Smooth muscle cell (in vitro differentiated cells): ENCODE measurements around the gene POU3F3. TPM values are rescaled to one million over a fixed set of nuclear protein-coding genes. Genes with fewer than 3 reads are reported as not detected.

ENCODE experiments used
- DNase-seq: peaks from one replicate; lab custom pipeline; 2025; ENCODE audit not compliant: unreplicated experiment; lab: John Stamatoyannopoulos, UW
- H2AFZ ChIP-seq: fragments of 200-600 bp; sonication (generic); 2 replicates; pipeline ENCODE4 v1.6.0; 2016; ENCODE audit warnings: antibody characterized with exemption, low read depth, mild to moderate bottlenecking
- H3F3A ChIP-seq: fragments of 200-600 bp; sonication (generic); 2 replicates; pipeline ENCODE4 v1.6.0; 2017; ENCODE audit warnings: antibody characterized with exemption, low read depth
- H3K27ac ChIP-seq: fragments of 200-600 bp; sonication (generic); 2 replicates; pipeline ENCODE4 v1.5.1; 2016; ENCODE audit warnings: low read depth, mild to moderate bottlenecking
- H3K27me3 ChIP-seq: fragments of 200-600 bp; sonication (generic); 2 replicates; pipeline ENCODE4 v1.6.1; 2016; ENCODE audit warnings: low read depth, mild to moderate bottlenecking
- H3K36me3 ChIP-seq: fragments of 200-600 bp; sonication (generic); 2 replicates; pipeline ENCODE4 v1.5.1; 2016; ENCODE audit warnings: low read depth
- H3K4me1 ChIP-seq: fragments of 200-600 bp; sonication (generic); 2 replicates; pipeline ENCODE4 v1.5.1; 2016; ENCODE audit warnings: low read depth
- H3K4me2 ChIP-seq: fragments of 200-600 bp; sonication (generic); 2 replicates; pipeline ENCODE4 v1.6.0; 2016; ENCODE audit warnings: mild to moderate bottlenecking
- H3K4me3 ChIP-seq: fragments of 200-600 bp; sonication (generic); 2 replicates; pipeline ENCODE4 v1.5.1; 2016; ENCODE audit warnings: mild to moderate bottlenecking
- H3K79me2 ChIP-seq: fragments of 200-600 bp; sonication (generic); 2 replicates; pipeline ENCODE4 v1.6.0; 2016; ENCODE audit warnings: low read depth, mild to moderate bottlenecking
- H3K9ac ChIP-seq: fragments of 200-600 bp; sonication (generic); 2 replicates; pipeline ENCODE4 v1.6.0; 2016; ENCODE audit warnings: low read depth
- H3K9me3 ChIP-seq: fragments of 200-600 bp; sonication (generic); replicated peaks from 2 replicates; pipeline ENCODE4 v1.5.1; 2016; ENCODE audit warnings: low read depth
- H4K20me1 ChIP-seq: fragments of 200-600 bp; sonication (generic); 2 replicates; pipeline ENCODE4 v1.6.0; 2016; ENCODE audit warnings: low read depth
- CTCF ChIP-seq: fragments of 200-600 bp; sonication (generic); IDR thresholded peaks from 2 replicates; pipeline ENCODE4 v1.5.1; 2017; ENCODE audit warnings: borderline replicate concordance, mild to moderate bottlenecking, antibody characterized with exemption; ENCODE audit not compliant: insufficient read depth, poor library complexity, severe bottlenecking
- WGBS: methylation state at CpG from one replicate; pipeline ENCODE4 v1.1.7; 2016; ENCODE audit warnings: low lambda C conversion rate; 5-methylcytosine and 5-hydroxymethylcytosine counted together
- polyA plus RNA-seq: library from polyadenylated mRNA; unstranded; fragments of >200 nt; fragmentation: Nextera tagmentation; extraction: Ambion mirVana; gene quantifications from 2 replicates; pipeline ENCODE4 v1.2.1, GENCODE V29; 2016
- total RNA-seq: library from RNA; depleted of rRNA; stranded (reverse); fragments of >200 nt; gene quantifications from 2 replicates; pipeline ENCODE4 v1.2.3, GENCODE V29; 2014

Gene POU3F3
- total and polyA plus RNA-seq, 2 experiments from 2014 or later: not detected

GRCh38 chr2:104888489-104889258 lies 34.8 kb downstream of the POU3F3 start:
- TF ChIP-seq CTCF: no peak
- no peak overlapping the region for H3K4me3 ChIP-seq
- no peak overlapping the region for H3K9ac ChIP-seq
- no peak overlapping the region for H3K4me2 ChIP-seq
- no peaks in the 10 kb centered on the region for H3K9me3 ChIP-seq
- H3K27ac ChIP-seq: no peak overlapping the region
- H3K36me3 ChIP-seq: no peaks in the 10 kb centered on the region
- H3K79me2 ChIP-seq: no peaks in the 10 kb centered on the region
- 88% methylated on average over 7 of the region's 7 CpGs for WGBS
- no peak overlapping the region for H2AFZ ChIP-seq
- DNase-seq: no peak
- H4K20me1 ChIP-seq: no peaks in the 10 kb centered on the region
- H3K27me3 ChIP-seq: peaks cover 11% of the 10 kb centered on the region
- no peaks in the 10 kb centered on the region for H3K4me1 ChIP-seq
- H3F3A ChIP-seq: no peaks in the 10 kb centered on the region

- no peaks in the 10 kb centered on the region for H3K9me3 ChIP-seq
- no peaks in the 10 kb centered on the region for H3F3A ChIP-seq
- H3K79me2 ChIP-seq: no peaks in the 10 kb centered on the region
- no peaks in the 10 kb centered on the region for H3K36me3 ChIP-seq
- no peak for DNase-seq
- no peak overlapping the region for H3K4me2 ChIP-seq
- WGBS: 76% methylated on average over 8 of the region's 8 CpGs
- no peak overlapping the region for H3K27ac ChIP-seq
- no peaks in the 10 kb centered on the region for H3K4me1 ChIP-seq
- H3K9ac ChIP-seq: no peak overlapping the region
- no peak overlapping the region for H2AFZ ChIP-seq
- TF ChIP-seq CTCF: no peak
- H3K27me3 ChIP-seq: peaks cover 4% of the 10 kb centered on the region
- no peaks in the 10 kb centered on the region for H4K20me1 ChIP-seq
- H3K4me3 ChIP-seq: no peak overlapping the region
Observed at GRCh38 chr2:104889291-104889959, 35.5 kb downstream of the POU3F3 start.

DNA sequence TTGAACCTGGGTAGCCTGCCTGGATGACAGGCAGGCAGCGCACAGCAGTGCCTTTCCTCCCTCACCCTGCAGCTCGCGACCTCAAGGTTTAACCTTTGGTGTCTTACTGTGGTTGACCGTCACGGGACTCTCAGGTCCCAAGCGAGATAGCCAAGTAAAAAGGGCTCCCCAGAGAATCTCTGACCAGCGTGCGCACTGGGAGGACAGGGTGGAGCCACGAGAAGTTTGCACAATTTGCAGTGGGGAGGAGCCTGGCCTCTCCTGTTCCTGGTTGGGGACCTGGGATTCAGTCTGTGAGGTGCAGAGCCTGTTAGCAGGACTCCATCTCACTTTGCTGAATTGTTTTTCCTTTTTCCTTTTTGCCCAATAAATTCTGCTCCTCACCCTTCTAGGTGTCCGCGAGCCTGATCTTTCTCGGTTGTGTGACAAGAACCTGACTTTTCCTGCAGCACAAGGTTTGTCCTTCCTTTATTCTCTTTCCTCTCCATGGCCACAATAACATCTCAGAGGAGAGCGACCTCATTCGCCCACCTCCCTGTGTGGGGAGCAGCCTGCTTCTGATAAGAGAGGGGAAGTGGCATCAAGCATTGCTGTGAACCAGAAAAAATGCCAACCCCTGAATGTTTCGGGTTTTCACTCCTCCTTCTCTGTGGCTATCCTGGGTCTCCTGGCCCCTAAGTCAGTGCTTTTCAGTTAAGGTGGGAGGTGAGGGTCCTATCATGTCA lies 36.2 kb downstream of the POU3F3 start:
- Histone ChIP-seq H3K27me3 (no peaks in the 10 kb centered on the region), H4K20me1 (no peaks in the 10 kb centered on the region), H3K4me2 (no peak overlapping the region), H3K4me3 (no peak overlapping the region), H3F3A (no peaks in the 10 kb centered on the region), H3K36me3 (no peaks in the 10 kb centered on the region), H2AFZ (no peak overlapping the region), H3K9ac (no peak overlapping the region), H3K79me2 (no peaks in the 10 kb centered on the region), H3K27ac (no peak overlapping the region), H3K9me3 (no peaks in the 10 kb centered on the region), H3K4me1 (no peaks in the 10 kb centered on the region)
- TF ChIP-seq CTCF: no peak
- no peak for DNase-seq
- 90% methylated on average over 15 of the region's 15 CpGs for WGBS
